Ascending aorta (tissue), 2 donors: ENCODE measurements around the gene SEZ6L. TPM values are rescaled to one million over a fixed set of nuclear protein-coding genes. Genes with fewer than 3 reads are reported as not detected.

Source experiments
- DNase-seq, 2 donors: peaks; one replicate each; pipeline ENCODE4 v3.0.0-alpha.2; 2019; ENCODE audit warnings: low spot score in 2 of 2
- H3K27ac ChIP-seq, 2 donors: fragments of 200-600 bp; sonication (generic); one replicate each; pipeline ENCODE4 v1.5.1; 2016 to 2017; ENCODE audit warnings: mild to moderate bottlenecking in 1 of 2
- H3K27me3 ChIP-seq: fragments of 200-600 bp; sonication (generic); one replicate; pipeline ENCODE4 v1.5.1; 2017
- H3K36me3 ChIP-seq, 2 donors: fragments of 200-600 bp; sonication (generic); one replicate each; pipeline ENCODE4 v1.5.1; 2016
- H3K4me1 ChIP-seq, 2 donors: fragments of 200-600 bp; sonication (generic); one replicate each; pipeline ENCODE4 v1.5.1; 2016 to 2017; ENCODE audit warnings: mild to moderate bottlenecking in 1 of 2
- H3K4me3 ChIP-seq, 2 donors: fragments of 200-600 bp; sonication (generic); one replicate each; pipeline ENCODE4 v1.5.1; 2016 to 2017; ENCODE audit warnings: mild to moderate bottlenecking in 1 of 2
- H3K9me3 ChIP-seq, 2 donors: fragments of 200-600 bp; sonication (generic); one replicate each; pipeline ENCODE4 v1.5.1; 2016
- intact Hi-C: fragments of 100-400 bp; cut with DNase I; formaldehyde crosslinking; loops from one replicate; pipeline ENCODE4 v1.15.1; 2023
- total RNA-seq: library from RNA; depleted of rRNA; stranded (reverse); fragments of >200 nt; gene quantifications from one replicate; pipeline ENCODE4 v1.1.0, GENCODE V29; 2016
- TF ChIP-seq, protein P1 (sequence below), 3 experiments: fragments of 200-600 bp in 2 of 3; fragments of 450-650 bp in 1 of 3; sonication (generic) in 2 of 3; IDR thresholded peaks; one replicate each; pipeline ENCODE4 v1.5.1; 2016 to 2019; ENCODE audit warnings: antibody characterized with exemption in 3 of 3, mild to moderate bottlenecking in 1 of 3, moderate library complexity in 1 of 3

Gene SEZ6L
- total RNA-seq, 1 donor from 2014 or later = not detected

DNA sequence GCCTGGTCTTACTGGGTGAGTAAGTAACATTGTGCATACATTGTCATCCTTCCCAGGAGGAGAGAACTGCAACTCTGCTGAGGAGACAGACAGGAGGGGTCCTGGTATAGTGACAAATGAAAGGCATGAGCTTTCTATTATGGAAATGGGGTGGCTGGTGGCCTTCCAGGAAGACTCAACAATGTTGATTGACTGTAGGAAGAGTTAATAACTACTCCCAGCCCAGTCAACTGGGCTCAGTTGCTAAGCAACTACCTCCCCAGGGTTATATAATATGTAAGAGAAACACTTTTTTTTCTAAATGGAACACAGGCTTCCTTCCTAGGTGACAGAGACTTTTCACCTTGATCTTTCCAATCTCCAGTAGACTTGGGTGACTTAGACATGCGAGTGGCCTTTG, 28.2 kb downstream of the SEZ6L start:
- H3K27ac ChIP-seq = no peak overlapping the region
- no peaks in the 10 kb centered on the region for H3K36me3 ChIP-seq
- no peaks in the 10 kb centered on the region for H3K27me3 ChIP-seq
- no peak overlapping the region for H3K4me3 ChIP-seq
- H3K9me3 ChIP-seq = no peaks in the 10 kb centered on the region
- intact Hi-C loops = no loop called here
- TF ChIP-seq, protein P1, sequence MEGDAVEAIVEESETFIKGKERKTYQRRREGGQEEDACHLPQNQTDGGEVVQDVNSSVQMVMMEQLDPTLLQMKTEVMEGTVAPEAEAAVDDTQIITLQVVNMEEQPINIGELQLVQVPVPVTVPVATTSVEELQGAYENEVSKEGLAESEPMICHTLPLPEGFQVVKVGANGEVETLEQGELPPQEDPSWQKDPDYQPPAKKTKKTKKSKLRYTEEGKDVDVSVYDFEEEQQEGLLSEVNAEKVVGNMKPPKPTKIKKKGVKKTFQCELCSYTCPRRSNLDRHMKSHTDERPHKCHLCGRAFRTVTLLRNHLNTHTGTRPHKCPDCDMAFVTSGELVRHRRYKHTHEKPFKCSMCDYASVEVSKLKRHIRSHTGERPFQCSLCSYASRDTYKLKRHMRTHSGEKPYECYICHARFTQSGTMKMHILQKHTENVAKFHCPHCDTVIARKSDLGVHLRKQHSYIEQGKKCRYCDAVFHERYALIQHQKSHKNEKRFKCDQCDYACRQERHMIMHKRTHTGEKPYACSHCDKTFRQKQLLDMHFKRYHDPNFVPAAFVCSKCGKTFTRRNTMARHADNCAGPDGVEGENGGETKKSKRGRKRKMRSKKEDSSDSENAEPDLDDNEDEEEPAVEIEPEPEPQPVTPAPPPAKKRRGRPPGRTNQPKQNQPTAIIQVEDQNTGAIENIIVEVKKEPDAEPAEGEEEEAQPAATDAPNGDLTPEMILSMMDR (IDR thresholded peaks at IDR 0.05) = no peak
- H3K4me1 ChIP-seq = no peaks in the 10 kb centered on the region
- no peak for DNase-seq

- H3K36me3 ChIP-seq = no peaks in the 10 kb centered on the region
- H3K27ac ChIP-seq = no peak overlapping the region
- H3K27me3 ChIP-seq = no peaks in the 10 kb centered on the region
- H3K4me1 ChIP-seq = no peaks in the 10 kb centered on the region
- intact Hi-C loops = no loop called here
- DNase-seq = no peak
- no peak overlapping the region for H3K4me3 ChIP-seq
- H3K9me3 ChIP-seq = no peaks in the 10 kb centered on the region
- TF ChIP-seq, protein P1 (IDR thresholded peaks at IDR 0.05) = no peak
Observed at GRCh38 chr22:26199665-26200064, 30.4 kb downstream of the SEZ6L start.

DNA sequence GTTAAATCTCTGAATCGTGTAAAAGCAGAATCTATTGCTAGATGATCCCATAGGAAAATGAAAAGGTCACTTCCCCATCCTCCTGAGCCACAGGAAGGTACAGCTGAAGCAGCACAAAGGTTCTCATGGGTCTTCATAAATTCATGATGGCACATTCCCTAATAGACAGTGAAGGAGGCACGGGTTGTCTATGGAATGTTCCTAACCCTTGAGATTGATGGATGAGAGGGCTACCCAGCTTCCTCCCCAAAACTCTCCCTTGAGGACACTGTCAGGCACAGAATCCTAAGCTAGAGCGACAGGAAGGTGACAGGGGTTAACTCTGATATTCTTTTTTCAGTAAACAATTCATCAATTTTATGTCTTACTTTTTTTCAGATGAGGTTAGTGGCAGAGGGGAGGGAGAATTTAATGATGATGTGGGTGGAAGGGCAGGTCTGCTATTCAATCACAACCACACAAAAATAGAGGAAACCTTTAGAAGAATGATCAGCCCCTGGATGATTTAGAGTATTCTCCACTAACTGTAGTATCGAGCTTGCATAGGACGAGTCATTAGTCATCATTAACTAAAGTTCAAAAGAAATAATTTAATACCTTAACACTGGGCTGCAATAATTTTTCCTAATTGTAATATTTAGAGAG, 33.1 kb downstream of the SEZ6L start:
- TF ChIP-seq, protein P1 (IDR thresholded peaks at IDR 0.05) = no peak

DNA sequence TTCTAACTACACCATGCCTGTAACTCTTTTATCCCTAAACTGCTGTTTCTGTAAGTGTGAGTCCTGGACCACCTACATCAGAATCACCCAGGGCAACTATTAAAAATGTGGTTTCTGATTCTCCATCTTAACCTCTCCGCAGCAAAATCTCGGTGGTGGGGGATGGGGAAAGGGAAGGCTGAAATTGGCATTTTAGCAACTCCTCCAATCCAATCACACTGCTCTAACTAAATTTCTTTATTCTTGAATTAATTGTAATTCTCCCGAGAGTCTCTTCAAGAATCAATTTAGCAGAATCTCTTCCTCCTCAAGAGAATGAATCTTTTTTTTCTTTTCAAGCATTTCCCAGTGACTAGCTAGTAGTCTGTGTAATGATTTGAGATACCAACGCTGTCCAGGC, 36.2 kb downstream of the SEZ6L start:
- intact Hi-C loops = no loop called here

More for the DNA sequence above, 33.1 kb downstream of the SEZ6L start:
- Histone ChIP-seq H3K4me1 (no peaks in the 10 kb centered on the region), H3K9me3 (no peaks in the 10 kb centered on the region), H3K36me3 (no peaks in the 10 kb centered on the region), H3K4me3 (no peak overlapping the region), H3K27me3 (no peaks in the 10 kb centered on the region), H3K27ac (no peak overlapping the region)
- DNase-seq = no peak
- intact Hi-C loops = no loop called here

GRCh38 chr22:26210334-26210733, 41.1 kb downstream of the SEZ6L start:
- Histone ChIP-seq H3K4me3 (no peak overlapping the region), H3K4me1 (no peaks in the 10 kb centered on the region), H3K27me3 (no peaks in the 10 kb centered on the region), H3K27ac (no peak overlapping the region), H3K36me3 (no peaks in the 10 kb centered on the region), H3K9me3 (no peaks in the 10 kb centered on the region)
- DNase-seq = no peak
- intact Hi-C loops = no loop called here
- TF ChIP-seq, protein P1 (IDR thresholded peaks at IDR 0.05) = no peak

More for the DNA sequence above, 36.2 kb downstream of the SEZ6L start:
- Histone ChIP-seq H3K4me1 (no peaks in the 10 kb centered on the region), H3K4me3 (no peak overlapping the region), H3K9me3 (no peaks in the 10 kb centered on the region), H3K27ac (no peak overlapping the region), H3K36me3 (no peaks in the 10 kb centered on the region), H3K27me3 (no peaks in the 10 kb centered on the region)
- TF ChIP-seq, protein P1 (IDR thresholded peaks at IDR 0.05) = no peak
- no peak for DNase-seq

GRCh38 chr22:26213826-26214225, 44.6 kb downstream of the SEZ6L start:
- Histone ChIP-seq H3K9me3 (no peaks in the 10 kb centered on the region), H3K27me3 (no peaks in the 10 kb centered on the region), H3K4me1 (no peaks in the 10 kb centered on the region), H3K4me3 (no peak overlapping the region), H3K27ac (no peak overlapping the region), H3K36me3 (no peaks in the 10 kb centered on the region)
- no peak for DNase-seq
- intact Hi-C loops = no loop called here
- TF ChIP-seq, protein P1 (IDR thresholded peaks at IDR 0.05) = no peak
